ENCODE measurements around the gene ZP2. TPM values are rescaled to one million over a fixed set of nuclear protein-coding genes. Genes with fewer than 3 reads are reported as not detected.
A peak's percentile ranks its signal among the peaks of the same experiment; 100 is the strongest.
"Not testable (repeated sequence)": the region's sequence is repeated elsewhere in the genome, so short reads cannot be mapped to it uniquely, and the experiment has no call there.

ZP2 gene
- total RNA-seq, 1 donor from 2014 or later: 4.1 TPM

DNA sequence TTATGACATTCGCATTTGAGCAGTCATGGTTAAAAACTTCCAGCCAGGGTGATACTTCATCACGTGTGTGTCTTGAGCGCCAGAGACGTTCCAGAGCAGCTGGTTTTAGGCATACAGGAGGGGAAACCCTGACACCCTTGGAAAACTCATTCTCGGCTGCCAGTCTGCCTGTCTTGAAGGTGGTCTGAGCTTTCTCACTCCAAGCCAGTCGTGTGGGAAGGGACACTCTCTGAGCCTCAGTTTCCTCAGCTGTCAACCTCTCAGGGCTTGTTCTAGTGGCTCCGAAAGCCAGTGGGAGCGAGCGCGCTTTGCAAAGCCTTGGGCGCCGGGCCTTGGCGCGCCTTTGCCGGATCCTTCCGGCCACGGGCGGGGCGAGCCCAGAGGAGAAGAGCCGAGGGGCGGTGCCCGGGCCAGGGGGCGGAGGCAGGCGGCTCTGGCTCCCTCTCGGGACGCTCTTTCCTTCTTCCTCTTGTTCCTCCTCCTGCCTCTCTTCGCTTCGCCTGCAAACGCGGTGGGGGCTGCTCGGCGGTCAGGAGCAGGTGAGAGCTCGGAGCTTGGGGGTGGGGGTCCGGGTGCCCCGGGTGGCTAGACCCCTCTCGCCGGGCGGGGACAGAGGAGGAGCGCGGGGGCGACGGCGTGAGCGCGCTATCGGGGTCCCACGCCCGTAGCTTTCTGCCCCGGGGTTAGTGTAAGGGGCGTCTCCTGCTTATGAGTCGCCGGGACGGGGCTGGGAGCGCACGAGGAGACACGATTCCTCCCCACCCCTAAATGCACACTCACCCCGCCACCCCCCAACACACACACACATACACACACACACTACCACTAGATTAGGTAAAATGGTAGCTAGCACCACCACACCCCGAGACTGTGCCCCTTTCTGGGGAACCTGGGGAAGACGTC, 52.9 kb downstream of the ZP2 start, which contains the start of gene LDAF1:
TSS of gene LDAF1 (plus strand) at position 467 of the 903 bp plus-strand sequence. CDS start 2,509 bp downstream, outside the sequence.
- Mint-ChIP-seq H3K9me3 (ENCODE audit: unreplicated experiment) (no peaks in the 10 kb centered on the region), H3K27me3 (ENCODE audit: unreplicated experiment) (peaks cover 6% of the 10 kb centered on the region), H3K27ac (ENCODE audit: unreplicated experiment) (no peak within 1 kb of the TSS), H3K4me3 (ENCODE audit: unreplicated experiment) (peak within 1 kb of the TSS; percentile 96), H3K36me3 (ENCODE audit: low read depth, unreplicated experiment) (peaks cover 9% of the 10 kb centered on the region), H3K4me1 (ENCODE audit: unreplicated experiment) (no peaks in the 10 kb centered on the region)
- TF ChIP-seq CTCF (IDR thresholded peaks at IDR 0.05; ENCODE audit: unreplicated experiment): no peak
- peak; percentile 81 for DNase-seq (ENCODE audit: low spot score)

GRCh38 chr16:21157632-21158031, 53.7 kb downstream of the ZP2 start:
- H3K9me3 Mint-ChIP-seq (ENCODE audit: unreplicated experiment): no peaks in the 10 kb centered on the region
- peak overlapping the region; percentile 49 for H3K4me3 Mint-ChIP-seq (ENCODE audit: unreplicated experiment)
- peaks cover 6% of the 10 kb centered on the region for H3K27me3 Mint-ChIP-seq (ENCODE audit: unreplicated experiment)
- H3K27ac Mint-ChIP-seq (ENCODE audit: unreplicated experiment): no peak overlapping the region
- peaks cover 4% of the 10 kb centered on the region for H3K36me3 Mint-ChIP-seq (ENCODE audit: low read depth, unreplicated experiment)
- no peaks in the 10 kb centered on the region for H3K4me1 Mint-ChIP-seq (ENCODE audit: unreplicated experiment)
- no peak for DNase-seq (ENCODE audit: low spot score)
- TF ChIP-seq CTCF (IDR thresholded peaks at IDR 0.05; ENCODE audit: unreplicated experiment): no peak

DNA sequence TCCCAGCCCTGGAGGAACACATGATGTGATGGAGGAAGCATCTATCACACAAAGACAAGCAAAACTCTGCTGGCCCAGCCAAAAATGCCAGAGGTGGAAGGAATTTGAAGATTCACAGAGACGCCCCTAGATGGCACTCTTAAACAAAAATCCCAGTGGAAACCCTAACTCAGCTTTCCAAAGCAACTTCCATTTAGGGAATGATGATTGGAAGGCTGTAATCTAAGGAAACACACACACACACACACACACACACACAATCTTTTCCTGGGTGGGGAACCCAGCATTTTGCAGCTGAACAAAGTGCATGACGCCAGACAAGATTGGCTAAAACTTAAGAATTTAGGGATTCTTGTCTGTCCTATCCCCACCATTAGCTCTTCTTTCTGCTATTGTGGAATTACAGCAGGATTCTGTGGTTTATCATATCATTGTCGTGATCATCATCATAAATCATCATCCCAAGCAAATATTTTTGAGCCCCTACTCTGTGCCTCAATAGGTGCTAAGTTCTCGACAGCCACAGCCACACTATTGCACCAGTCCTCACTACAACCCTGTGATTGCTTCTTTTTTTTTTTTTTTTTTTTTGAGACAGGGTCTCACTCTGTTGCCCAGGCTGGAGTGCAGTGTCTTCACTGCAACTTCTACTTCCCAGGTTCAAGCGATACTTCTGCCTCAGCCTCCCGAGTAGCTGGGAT, 54.5 kb downstream of the ZP2 start:
- Mint-ChIP-seq H3K4me1 (ENCODE audit: unreplicated experiment) (no peaks in the 10 kb centered on the region), H3K9me3 (ENCODE audit: unreplicated experiment) (no peaks in the 10 kb centered on the region), H3K27me3 (ENCODE audit: unreplicated experiment) (peaks cover 6% of the 10 kb centered on the region), H3K4me3 (ENCODE audit: unreplicated experiment) (no peak overlapping the region), H3K36me3 (ENCODE audit: low read depth, unreplicated experiment) (peaks cover 4% of the 10 kb centered on the region), H3K27ac (ENCODE audit: unreplicated experiment) (no peak overlapping the region)
- peak; percentile 51 for DNase-seq (ENCODE audit: low spot score)
- TF ChIP-seq CTCF (IDR thresholded peaks at IDR 0.05; ENCODE audit: unreplicated experiment): peak; percentile 41

GRCh38 chr16:21156011-21156410, 55.4 kb downstream of the ZP2 start:
- H3K36me3 Mint-ChIP-seq (ENCODE audit: low read depth, unreplicated experiment); H3K9me3 Mint-ChIP-seq (ENCODE audit: unreplicated experiment); H3K27me3 Mint-ChIP-seq (ENCODE audit: unreplicated experiment); H3K4me1 Mint-ChIP-seq (ENCODE audit: unreplicated experiment); H3K27ac Mint-ChIP-seq (ENCODE audit: unreplicated experiment); DNase-seq (ENCODE audit: low spot score); H3K4me3 Mint-ChIP-seq (ENCODE audit: unreplicated experiment): not testable (repeated sequence)

DNA sequence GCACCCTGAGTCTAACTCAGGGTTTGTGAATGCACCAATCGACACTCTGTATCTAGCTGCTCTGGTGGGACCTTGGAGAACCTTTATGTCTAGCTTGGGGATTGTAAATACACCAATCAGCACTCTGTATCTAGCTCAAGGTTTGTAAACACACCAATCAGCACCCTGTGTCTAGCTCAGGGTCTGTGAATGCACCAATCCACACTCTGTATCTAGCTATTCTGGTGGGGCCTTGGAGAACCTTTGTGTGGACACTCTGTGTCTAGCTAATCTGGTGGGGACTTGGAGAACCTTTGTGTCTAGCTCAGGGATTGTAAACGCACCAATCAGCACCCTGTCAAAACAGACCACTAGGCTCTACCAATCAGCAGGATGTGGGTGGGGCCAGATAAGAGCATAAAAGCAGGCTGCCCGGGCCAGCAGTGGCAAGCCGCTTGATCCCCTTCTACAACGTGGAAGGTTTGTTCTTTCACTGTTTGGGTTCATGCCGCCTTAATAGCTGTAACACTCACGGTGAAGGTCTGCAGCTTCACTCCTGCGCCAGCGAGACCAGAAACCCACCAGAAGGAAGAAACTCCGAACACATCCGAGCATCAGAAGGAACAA, 58.1 kb downstream of the ZP2 start:
- not testable (repeated sequence) for H3K4me3 Mint-ChIP-seq (ENCODE audit: unreplicated experiment); H3K4me1 Mint-ChIP-seq (ENCODE audit: unreplicated experiment); DNase-seq (ENCODE audit: low spot score); H3K27ac Mint-ChIP-seq (ENCODE audit: unreplicated experiment); H3K36me3 Mint-ChIP-seq (ENCODE audit: low read depth, unreplicated experiment); H3K9me3 Mint-ChIP-seq (ENCODE audit: unreplicated experiment); H3K27me3 Mint-ChIP-seq (ENCODE audit: unreplicated experiment)

- H3K27ac Mint-ChIP-seq (ENCODE audit: unreplicated experiment); H3K4me3 Mint-ChIP-seq (ENCODE audit: unreplicated experiment): not testable (repeated sequence)
Observed at GRCh38 chr16:21152160-21153030, 59.0 kb downstream of the ZP2 start.

More at GRCh38 chr16:21152160-21153030, 59.0 kb downstream of the ZP2 start:
- not testable (repeated sequence) for H3K4me1 Mint-ChIP-seq (ENCODE audit: unreplicated experiment); DNase-seq (ENCODE audit: low spot score); H3K36me3 Mint-ChIP-seq (ENCODE audit: low read depth, unreplicated experiment); H3K9me3 Mint-ChIP-seq (ENCODE audit: unreplicated experiment); H3K27me3 Mint-ChIP-seq (ENCODE audit: unreplicated experiment)

All from endothelial cell (in vitro differentiated cells).